Duodenal mucosa (tissue), 2 donors: ENCODE measurements around the gene TRIP13.

ENCODE experiments used
- H3K27ac ChIP-seq: one replicate; pipeline ENCODE4 v1.7.0; 2013; ENCODE audit warnings: low read depth, low read length
- H3K27me3 ChIP-seq, 2 donors: one replicate each; pipeline ENCODE4 v1.7.0; 2013; ENCODE audit warnings: low read length in 2 of 2, control low read depth in 1 of 2; ENCODE audit not compliant: insufficient read depth in 2 of 2, control insufficient read depth in 1 of 2
- H3K36me3 ChIP-seq, 2 donors: one replicate each; pipeline ENCODE4 v1.7.0; 2013; ENCODE audit warnings: low read length in 2 of 2, control low read depth in 1 of 2; ENCODE audit not compliant: insufficient read depth in 2 of 2, control insufficient read depth in 1 of 2
- H3K4me1 ChIP-seq, 2 donors: one replicate each; pipeline ENCODE4 v1.7.0; 2013; ENCODE audit warnings: low read length in 2 of 2, control low read depth in 1 of 2; ENCODE audit not compliant: insufficient read depth in 2 of 2, control insufficient read depth in 1 of 2
- H3K4me3 ChIP-seq, 2 donors: one replicate each; pipeline ENCODE4 v1.7.0; 2013; ENCODE audit warnings: low read length in 2 of 2, low read depth in 1 of 2
- H3K9ac ChIP-seq, 2 donors: one replicate each; pipeline ENCODE4 v1.7.0; 2013; ENCODE audit warnings: low read length in 2 of 2, low read depth in 1 of 2
- H3K9me3 ChIP-seq, 2 donors: one replicate each; pipeline ENCODE4 v1.7.0; 2013; ENCODE audit warnings: low read length in 2 of 2, control low read depth in 1 of 2; ENCODE audit not compliant: control insufficient read depth in 1 of 2

Gene TRIP13

DNA sequence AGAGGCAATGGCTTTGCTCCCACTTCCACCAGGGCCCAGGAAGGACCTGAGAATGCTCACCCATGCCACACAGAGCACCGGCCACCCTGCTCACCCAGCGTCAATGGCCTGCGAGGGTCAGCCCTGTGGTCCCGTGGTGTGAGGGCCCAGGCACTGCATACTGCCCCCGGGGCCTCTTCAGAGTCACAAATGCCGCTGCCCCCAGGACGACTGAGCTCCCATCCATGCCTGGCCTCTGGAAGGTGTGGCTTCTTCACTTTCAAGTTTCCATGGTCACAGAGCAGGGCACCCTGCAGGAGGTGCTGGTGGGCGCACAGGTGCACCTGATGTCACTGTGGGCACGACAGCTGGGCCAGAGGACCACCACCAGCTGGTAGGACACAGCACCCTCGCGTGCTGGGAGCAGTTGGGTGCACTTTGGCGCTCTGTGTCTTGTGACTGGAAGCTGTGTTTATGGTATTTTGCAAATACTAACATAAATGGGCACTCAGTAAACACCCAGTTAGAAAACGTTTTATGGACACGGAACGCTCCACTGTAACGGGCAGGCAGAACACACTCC, 29.4 kb upstream of the TRIP13 start:
- peaks cover 10 to 15% of the 10 kb centered on the region in 2 donors for H3K4me1 ChIP-seq
- H3K36me3 ChIP-seq: peaks cover 33 to 58% of the 10 kb centered on the region in 2 donors
- no peaks in the 10 kb centered on the region for H3K27me3 ChIP-seq
- H3K4me3 ChIP-seq: no peak overlapping the region
- no peak overlapping the region for H3K27ac ChIP-seq
- H3K9ac ChIP-seq: no peak overlapping the region
- H3K9me3 ChIP-seq: no peaks in the 10 kb centered on the region

GRCh38 chr5:864492-865167, 28.1 kb upstream of the TRIP13 start:
- peaks cover 45 to 71% of the 10 kb centered on the region in 2 donors for H3K36me3 ChIP-seq
- no peaks in the 10 kb centered on the region for H3K27me3 ChIP-seq
- no peak overlapping the region for H3K27ac ChIP-seq
- H3K9me3 ChIP-seq: no peaks in the 10 kb centered on the region
- peaks cover 11 to 19% of the 10 kb centered on the region in 2 donors for H3K4me1 ChIP-seq
- no peak overlapping the region for H3K4me3 ChIP-seq
- no peak overlapping the region for H3K9ac ChIP-seq

DNA sequence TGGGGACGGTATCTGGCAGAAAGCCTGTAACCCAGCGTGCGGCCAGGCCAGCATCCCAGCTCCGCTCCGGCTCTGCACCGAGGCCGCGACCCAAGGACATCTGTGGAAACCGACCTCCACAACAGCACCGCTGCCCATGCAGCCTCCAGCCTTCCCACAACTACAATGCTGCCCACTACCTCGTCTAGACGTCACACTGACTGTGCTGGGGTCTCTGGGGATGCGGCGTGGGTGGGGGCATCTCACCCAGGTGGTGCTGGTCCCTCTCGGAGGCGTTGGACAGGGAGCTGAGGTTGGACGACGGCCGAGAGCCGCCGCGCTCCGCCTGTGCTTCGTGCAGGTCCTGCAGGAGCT, 27.5 kb upstream of the TRIP13 start:
- no peak overlapping the region for H3K9ac ChIP-seq
- peaks cover 11 to 19% of the 10 kb centered on the region in 2 donors for H3K4me1 ChIP-seq
- no peaks in the 10 kb centered on the region for H3K9me3 ChIP-seq
- H3K36me3 ChIP-seq: peaks cover 50 to 75% of the 10 kb centered on the region in 2 donors
- no peak overlapping the region for H3K4me3 ChIP-seq
- H3K27me3 ChIP-seq: no peaks in the 10 kb centered on the region
- H3K27ac ChIP-seq: no peak overlapping the region

GRCh38 chr5:865771-866170, 26.9 kb upstream of the TRIP13 start:
- no peak overlapping the region for H3K27ac ChIP-seq
- H3K4me3 ChIP-seq: no peak overlapping the region
- no peaks in the 10 kb centered on the region for H3K9me3 ChIP-seq
- H3K36me3 ChIP-seq: peaks cover 54 to 82% of the 10 kb centered on the region in 2 donors
- peaks cover 11 to 19% of the 10 kb centered on the region in 2 donors for H3K4me1 ChIP-seq
- H3K27me3 ChIP-seq: no peaks in the 10 kb centered on the region
- no peak overlapping the region for H3K9ac ChIP-seq

- Histone ChIP-seq H3K36me3 (peaks cover 67 to 92% of the 10 kb centered on the region in 2 donors), H3K4me1 (peaks cover 11 to 19% of the 10 kb centered on the region in 2 donors), H3K9me3 (no peaks in the 10 kb centered on the region), H3K4me3 (no peak overlapping the region), H3K9ac (no peak overlapping the region), H3K27me3 (no peaks in the 10 kb centered on the region), H3K27ac (no peak overlapping the region)
Observed at GRCh38 chr5:867300-867870, 25.3 kb upstream of the TRIP13 start.

DNA sequence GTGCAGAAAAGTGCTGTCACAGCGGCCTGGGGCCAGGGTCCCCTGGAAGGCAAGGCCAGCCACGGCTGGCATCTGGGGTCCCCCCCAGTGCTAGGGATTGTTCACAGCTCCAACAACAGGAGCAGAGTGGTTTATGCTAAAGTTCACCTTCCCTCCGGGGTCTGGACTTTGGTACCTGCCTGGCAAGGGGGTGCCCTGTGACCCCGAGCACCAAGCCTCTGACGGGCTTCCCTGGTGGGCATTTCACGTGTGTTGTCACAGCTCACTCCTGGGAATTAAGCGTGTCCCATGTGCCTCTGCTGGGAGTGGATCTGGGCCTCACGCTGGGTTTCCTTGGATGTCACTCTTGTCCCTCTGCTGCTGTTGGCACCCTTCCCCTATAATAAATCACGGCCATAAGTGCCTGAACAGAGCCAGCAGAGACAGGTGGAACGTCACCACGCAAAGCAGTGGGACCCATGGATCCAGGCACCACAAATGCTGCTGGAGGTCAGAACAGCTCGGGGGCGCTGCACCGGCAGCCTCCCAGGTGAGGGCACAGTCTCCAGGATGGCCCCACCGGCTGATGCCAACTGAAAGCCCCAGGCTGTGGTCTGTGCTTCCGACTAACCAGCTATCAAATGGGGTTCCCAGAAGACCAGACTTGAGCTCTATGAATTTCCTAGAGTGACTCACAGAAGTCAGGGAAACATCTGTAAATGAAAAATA, 24.1 kb upstream of the TRIP13 start:
- Histone ChIP-seq H3K27me3 (no peaks in the 10 kb centered on the region), H3K9me3 (no peaks in the 10 kb centered on the region), H3K4me3 (no peak overlapping the region), H3K4me1 (peaks cover 11 to 19% of the 10 kb centered on the region in 2 donors), H3K27ac (no peak overlapping the region), H3K9ac (no peak overlapping the region), H3K36me3 (peaks cover 63 to 85% of the 10 kb centered on the region in 2 donors)

DNA sequence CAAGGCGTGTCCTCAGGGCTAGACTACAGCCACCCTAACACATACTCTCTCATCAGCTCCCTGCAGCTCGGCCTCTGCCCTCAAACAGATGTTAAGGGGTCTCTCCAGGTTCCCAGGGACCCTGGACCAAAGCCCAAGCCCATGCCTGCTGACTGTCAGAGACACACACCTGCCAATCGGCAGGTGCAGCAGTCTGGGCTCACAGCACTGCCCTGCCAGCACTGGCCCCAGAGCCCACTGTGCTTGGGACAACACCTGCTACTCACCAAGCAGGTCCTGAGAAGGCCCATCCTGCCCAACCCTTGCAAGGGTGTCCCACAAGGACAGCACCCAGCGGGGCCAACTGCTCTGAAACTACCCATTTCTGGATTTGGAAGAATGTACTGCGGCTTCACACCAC, 21.7 kb upstream of the TRIP13 start:
- H3K4me1 ChIP-seq: peaks cover 11 to 19% of the 10 kb centered on the region in 2 donors
- no peak overlapping the region for H3K27ac ChIP-seq
- peaks cover 60 to 82% of the 10 kb centered on the region in 2 donors for H3K36me3 ChIP-seq
- H3K9ac ChIP-seq: no peak overlapping the region
- no peaks in the 10 kb centered on the region for H3K27me3 ChIP-seq
- no peak overlapping the region for H3K4me3 ChIP-seq
- H3K9me3 ChIP-seq: no peaks in the 10 kb centered on the region

DNA sequence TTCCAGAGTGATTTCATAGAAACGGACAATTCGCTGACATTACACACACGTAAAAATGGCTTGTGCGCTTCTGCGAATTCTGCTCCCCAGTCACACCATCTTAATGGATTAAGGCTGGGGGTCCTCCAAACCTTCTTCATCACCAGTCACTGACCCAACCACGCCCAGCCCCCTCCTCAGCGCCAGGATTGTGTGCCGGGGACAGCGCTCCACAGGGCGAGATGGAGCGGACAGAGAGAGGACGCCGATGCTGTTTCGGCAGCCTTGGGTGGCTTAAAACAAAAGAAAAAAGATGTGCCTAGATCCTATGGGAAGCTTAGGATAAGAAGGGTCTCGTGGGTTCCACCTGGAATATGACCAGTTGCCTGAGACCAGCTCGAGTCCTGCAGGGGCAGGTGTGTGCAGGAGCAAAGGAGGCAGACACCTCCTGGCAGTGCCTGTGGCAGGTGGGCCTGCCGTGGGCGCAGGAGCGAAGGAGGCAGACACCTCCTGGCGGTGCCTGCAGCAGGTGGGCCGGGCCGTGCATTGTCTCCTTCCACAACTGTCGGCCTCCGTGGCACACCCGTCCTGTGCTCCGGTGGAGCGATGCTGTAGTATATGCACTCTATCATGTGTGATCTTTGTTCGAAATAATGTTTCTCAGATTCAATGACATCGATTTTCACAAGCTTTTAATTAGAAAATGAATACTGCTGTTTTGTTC, 20.9 kb upstream of the TRIP13 start:
- no peak overlapping the region for H3K9ac ChIP-seq
- peaks cover 10 to 19% of the 10 kb centered on the region in 2 donors for H3K4me1 ChIP-seq
- H3K9me3 ChIP-seq: no peaks in the 10 kb centered on the region
- H3K36me3 ChIP-seq: peaks cover 55 to 86% of the 10 kb centered on the region in 2 donors
- H3K27ac ChIP-seq: no peak overlapping the region
- no peaks in the 10 kb centered on the region for H3K27me3 ChIP-seq
- no peak overlapping the region for H3K4me3 ChIP-seq

- Histone ChIP-seq H3K9me3 (no peaks in the 10 kb centered on the region), H3K4me1 (peaks cover 7 to 14% of the 10 kb centered on the region in 2 donors), H3K4me3 (no peak overlapping the region), H3K36me3 (peaks cover 53 to 88% of the 10 kb centered on the region in 2 donors), H3K27ac (no peak overlapping the region), H3K9ac (no peak overlapping the region), H3K27me3 (no peaks in the 10 kb centered on the region)
Observed at GRCh38 chr5:872301-872700, 20.4 kb upstream of the TRIP13 start.
